Inferior parietal cortex (tissue), 1 donor: ENCODE measurements around the gene CDC34.
"Not testable (repeated sequence)": the region's sequence is repeated elsewhere in the genome, so short reads cannot be mapped to it uniquely, and the experiment has no call there.

ENCODE experiments used
- DNase-seq: peaks from one replicate; pipeline ENCODE4 v3.0.0-alpha.2; 2016; ENCODE audit errors: extremely low spot score

The CDC34 gene

GRCh38 chr19:573519-573825 is 41.9 kb downstream of the CDC34 start:
- DNase-seq = no peak

- no peak for DNase-seq
These were observed 43.3 kb downstream of the CDC34 start for GRCh38 chr19:574658-575526.

DNA sequence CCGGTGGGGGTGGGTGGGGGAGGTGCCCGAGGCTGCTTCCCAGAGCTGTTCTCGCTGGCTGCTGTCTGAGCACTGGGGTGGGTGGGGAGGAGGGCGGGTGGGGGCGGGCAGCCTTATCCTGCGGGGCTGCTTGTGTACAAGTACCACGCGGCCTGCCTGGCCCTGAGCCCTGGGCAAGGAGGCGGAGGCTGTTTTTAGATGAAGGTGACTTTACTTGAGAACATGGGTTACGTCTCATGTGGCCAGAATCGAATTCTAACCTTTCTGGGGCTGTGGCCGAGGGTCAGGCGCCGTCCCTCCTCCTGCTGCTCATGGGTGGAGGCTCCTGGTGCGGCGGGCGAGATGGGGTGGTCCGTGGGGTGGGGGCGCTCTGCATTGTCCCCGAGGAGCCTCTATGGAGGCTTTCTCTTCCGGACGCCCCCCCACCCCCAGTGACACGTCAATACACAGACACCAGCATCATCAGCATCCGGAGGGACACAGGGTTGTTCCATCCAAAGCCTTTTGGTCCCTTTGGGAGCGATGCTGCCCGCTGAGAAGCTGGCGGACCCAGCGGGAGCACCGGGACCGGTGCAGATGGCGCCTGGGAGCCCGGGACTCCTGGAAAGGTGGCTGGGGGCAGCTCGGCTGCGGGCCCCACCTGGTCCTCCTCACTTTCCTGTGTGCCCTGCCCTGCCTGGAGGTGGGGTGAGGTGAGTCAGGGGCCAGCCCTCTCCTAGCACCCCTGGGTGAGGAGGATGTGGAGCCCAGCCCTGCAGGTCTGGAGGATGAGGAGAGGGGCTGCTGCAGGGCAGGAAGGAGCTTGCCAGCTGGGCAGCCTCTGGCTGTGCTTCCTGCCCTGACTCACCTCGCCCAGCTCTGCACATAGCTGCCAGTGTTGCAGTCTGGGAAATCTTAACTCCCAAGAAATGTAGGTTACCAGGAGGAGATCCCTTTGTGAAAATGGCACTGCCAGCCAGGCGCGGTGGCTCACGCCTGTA is 44.3 kb downstream of the CDC34 start:
- no peak for DNase-seq

- no peak for DNase-seq
These were observed 45.3 kb downstream of the CDC34 start for GRCh38 chr19:576768-577438.

GRCh38 chr19:577439-578392 is 46.2 kb downstream of the CDC34 start:
- no peak for DNase-seq

DNA sequence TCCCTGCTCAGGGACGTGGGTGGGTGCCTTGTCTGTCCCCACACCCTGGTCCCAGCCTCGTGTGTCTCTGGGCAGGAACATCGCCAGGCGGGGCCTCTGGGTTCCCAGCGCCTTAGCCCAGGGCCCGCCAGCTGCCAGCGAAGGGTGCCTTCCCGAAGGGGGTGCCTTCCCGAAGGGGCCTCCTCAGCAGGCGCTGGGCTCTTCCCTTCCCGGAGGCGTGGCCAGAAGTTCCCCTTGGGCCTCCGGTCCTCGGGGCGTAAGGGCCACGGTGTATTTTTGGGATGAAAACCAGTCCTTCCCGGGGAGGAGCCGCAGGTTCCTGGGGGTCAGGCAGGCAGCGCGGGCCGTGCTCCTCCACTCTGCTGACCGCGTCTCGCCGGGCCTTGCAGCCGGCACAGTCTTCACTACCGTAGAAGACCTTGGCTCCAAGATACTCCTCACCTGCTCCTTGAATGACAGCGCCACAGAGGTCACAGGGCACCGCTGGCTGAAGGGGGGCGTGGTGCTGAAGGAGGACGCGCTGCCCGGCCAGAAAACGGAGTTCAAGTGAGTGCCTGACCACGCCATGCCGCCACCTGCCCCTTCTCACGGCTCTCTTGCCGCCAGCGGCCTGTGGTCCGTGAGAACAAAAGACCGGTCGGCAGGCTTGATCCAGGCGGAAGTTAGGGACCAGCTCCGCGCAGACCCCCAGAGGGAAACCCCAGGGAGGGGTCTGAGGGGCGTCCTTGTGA is 47.7 kb downstream of the CDC34 start:
- no peak for DNase-seq

DNA sequence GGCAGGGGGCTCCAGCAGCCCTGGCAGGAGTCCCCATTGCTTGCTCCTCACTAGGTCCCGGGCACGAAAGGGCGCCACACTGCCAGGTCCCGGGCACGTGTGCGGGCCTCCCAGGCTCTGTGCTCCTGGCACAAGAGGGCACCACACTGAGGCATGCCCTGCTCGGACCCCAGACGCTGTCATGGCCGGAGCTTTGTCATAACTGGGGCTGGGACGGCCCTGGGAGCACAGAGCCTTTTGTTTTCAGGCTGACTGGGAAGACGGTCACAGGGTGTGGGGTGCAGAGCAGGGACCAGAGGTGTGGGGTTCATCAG is 48.2 kb downstream of the CDC34 start:
- DNase-seq = no peak

DNA sequence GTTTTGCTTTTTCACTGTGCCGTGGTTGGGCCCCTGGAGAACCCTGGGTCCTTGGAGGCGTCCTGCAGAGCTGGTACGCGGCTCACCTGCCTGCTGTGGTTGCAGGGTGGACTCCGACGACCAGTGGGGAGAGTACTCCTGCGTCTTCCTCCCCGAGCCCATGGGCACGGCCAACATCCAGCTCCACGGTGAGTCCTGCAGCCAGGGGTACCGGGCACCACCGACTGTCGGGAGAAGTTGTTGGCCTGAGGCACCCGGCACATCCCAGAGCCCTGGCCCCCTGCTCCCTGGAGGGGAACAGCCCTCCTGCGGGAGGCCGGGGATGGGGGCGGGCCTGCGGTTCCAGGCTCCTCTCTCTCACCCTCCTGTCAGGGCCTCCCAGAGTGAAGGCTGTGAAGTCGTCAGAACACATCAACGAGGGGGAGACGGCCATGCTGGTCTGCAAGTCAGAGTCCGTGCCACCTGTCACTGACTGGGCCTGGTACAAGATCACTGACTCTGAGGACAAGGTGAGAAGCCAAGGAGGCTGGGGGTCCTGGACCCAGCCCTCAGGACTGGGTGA is 48.8 kb downstream of the CDC34 start:
- DNase-seq = no peak

- DNase-seq = no peak
These were observed 50.0 kb downstream of the CDC34 start for GRCh38 chr19:581399-582111.

DNA sequence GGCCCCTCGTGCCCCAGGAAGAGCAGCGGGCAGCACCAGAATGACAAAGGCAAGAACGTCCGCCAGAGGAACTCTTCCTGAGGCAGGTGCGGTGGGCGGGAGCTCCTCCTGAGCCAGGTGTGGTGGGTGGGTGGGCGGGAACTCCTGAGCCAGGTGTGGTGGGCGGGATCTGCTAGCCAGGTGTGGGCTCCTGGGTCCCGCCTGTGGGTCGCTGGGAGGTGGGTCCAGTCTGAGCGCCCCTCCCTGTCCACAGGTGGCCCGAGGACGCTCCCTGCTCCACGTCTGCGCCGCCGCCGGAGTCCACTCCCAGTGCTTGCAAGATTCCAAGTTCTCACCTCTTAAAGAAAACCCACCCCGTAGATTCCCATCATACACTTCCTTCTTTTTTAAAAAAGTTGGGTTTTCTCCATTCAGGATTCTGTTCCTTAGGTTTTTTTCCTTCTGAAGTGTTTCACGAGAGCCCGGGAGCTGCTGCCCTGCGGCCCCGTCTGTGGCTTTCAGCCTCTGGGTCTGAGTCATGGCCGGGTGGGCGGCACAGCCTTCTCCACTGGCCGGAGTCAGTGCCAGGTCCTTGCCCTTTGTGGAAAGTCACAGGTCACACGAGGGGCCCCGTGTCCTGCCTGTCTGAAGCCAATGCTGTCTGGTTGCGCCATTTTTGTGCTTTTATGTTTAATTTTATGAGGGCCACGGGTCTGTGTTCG is 51.1 kb downstream of the CDC34 start:
- no peak for DNase-seq

DNA sequence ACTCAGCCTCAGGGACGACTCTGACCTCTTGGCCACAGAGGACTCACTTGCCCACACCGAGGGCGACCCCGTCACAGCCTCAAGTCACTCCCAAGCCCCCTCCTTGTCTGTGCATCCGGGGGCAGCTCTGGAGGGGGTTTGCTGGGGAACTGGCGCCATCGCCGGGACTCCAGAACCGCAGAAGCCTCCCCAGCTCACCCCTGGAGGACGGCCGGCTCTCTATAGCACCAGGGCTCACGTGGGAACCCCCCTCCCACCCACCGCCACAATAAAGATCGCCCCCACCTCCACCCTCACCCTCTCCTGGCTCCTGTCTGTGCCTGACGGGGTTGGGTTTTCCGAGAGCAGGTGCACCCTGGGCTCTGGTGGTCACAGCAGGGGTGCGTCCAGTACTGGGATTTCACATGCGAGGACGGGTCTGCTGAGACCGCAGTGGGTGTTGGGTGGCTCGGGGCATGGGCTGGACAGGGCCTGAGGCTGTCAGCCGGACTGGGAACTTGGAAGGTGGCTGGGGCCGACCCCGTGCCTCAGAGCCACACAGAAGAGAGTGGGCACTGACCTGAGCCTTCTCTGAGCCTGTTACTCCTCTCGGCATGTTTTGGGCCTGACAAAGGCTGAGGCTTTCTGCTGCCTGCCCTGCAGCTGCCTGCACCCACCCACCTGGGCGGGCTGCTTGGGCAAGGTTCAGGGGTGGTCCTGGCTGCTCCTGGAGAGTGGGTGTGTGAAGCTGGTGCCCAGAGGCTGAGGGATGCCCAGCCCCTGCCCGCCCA is 51.8 kb downstream of the CDC34 start:
- DNase-seq = no peak

DNA sequence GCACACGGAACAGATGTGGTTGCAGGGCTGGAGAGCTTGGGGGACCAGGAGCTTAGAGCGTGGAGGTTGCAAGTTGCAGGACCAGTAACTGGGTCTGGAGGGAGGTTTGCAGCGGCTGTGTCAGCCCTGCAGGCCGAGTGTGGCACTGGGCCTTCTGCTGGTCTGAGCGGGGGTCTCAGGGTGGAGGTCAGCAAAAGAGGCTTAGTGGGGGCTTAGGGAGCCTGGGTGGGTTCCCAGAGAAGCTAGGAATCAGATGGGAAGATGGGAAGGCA is 52.3 kb downstream of the CDC34 start:
- DNase-seq = no peak

GRCh38 chr19:584240-585001 is 52.9 kb downstream of the CDC34 start:
- DNase-seq = peak; percentile 54

- DNase-seq = not testable (repeated sequence)
These were observed 53.6 kb downstream of the CDC34 start for GRCh38 chr19:585146-585545.

- no peak for DNase-seq
These were observed 54.1 kb downstream of the CDC34 start for GRCh38 chr19:585551-586110.

GRCh38 chr19:588093-588740 is 56.7 kb downstream of the CDC34 start:
- DNase-seq = peak; percentile 78
